ENCODE measurements around the gene ABR. TPM values are rescaled to one million over a fixed set of nuclear protein-coding genes. Genes with fewer than 3 reads are reported as not detected.

ABR gene
- total RNA-seq, 1 donor from 2014 or later, result 70.9 TPM

DNA sequence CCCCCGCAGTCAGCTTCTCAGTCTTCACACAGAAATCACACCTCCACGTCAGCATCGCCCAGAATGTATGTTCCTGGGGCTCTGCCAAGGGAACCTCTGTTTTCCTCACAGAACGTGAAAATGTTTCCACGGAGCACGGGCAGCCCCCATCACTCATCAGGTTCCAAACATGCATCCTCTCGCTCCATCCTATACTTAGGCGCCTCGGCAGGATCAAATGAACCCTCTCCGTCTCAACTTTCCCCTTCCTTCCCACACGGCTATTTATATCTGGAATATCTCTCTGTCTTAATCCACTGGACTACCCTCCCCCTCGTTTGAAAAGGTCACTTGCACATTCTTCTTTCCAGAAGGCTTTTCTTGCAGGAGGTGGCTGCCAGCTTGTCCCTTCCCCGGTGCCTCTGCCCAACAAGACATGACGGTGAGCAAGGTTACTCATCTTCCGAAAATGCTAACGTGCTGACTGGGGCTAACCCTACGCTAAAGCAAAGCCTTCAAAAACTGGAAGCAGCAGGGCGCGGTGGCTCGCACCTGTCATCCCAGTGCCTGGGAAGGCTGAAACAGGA lies 221.8 kb downstream of the ABR start:
- no peak for FAIRE-seq
- no peak overlapping the region for H3K27ac ChIP-seq (ENCODE audit: low read depth, low read length)
- TF ChIP-seq EZH2 (IDR thresholded peaks at IDR 0.05; ENCODE audit: insufficient read depth, low read length), result no peak
- TF ChIP-seq, protein P1, sequence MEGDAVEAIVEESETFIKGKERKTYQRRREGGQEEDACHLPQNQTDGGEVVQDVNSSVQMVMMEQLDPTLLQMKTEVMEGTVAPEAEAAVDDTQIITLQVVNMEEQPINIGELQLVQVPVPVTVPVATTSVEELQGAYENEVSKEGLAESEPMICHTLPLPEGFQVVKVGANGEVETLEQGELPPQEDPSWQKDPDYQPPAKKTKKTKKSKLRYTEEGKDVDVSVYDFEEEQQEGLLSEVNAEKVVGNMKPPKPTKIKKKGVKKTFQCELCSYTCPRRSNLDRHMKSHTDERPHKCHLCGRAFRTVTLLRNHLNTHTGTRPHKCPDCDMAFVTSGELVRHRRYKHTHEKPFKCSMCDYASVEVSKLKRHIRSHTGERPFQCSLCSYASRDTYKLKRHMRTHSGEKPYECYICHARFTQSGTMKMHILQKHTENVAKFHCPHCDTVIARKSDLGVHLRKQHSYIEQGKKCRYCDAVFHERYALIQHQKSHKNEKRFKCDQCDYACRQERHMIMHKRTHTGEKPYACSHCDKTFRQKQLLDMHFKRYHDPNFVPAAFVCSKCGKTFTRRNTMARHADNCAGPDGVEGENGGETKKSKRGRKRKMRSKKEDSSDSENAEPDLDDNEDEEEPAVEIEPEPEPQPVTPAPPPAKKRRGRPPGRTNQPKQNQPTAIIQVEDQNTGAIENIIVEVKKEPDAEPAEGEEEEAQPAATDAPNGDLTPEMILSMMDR (IDR thresholded peaks at IDR 0.05; ENCODE audit: insufficient read depth, low read depth, low read length), result no peak
- H3K36me3 Mint-ChIP-seq (ENCODE audit: low read depth, unreplicated experiment), result peaks cover 22% of the 10 kb centered on the region
- no peak overlapping the region for H3K4me3 ChIP-seq (ENCODE audit: insufficient read depth, low read depth, low read length)
- H3K27me3 ChIP-seq (ENCODE audit: insufficient read depth, low read length), result peaks cover 3% of the 10 kb centered on the region
- no peaks in the 10 kb centered on the region for H3K9me3 Mint-ChIP-seq (ENCODE audit: unreplicated experiment)
- peak overlapping the region; percentile 29 for H3K4me2 ChIP-seq (ENCODE audit: low read length)
- H3K9me3 ChIP-seq (ENCODE audit: insufficient read depth, low read depth, low read length), result no peaks in the 10 kb centered on the region
- H4K20me1 ChIP-seq (ENCODE audit: insufficient read depth, low read length), result peaks cover 54% of the 10 kb centered on the region
- peak overlapping the region; percentile 18 for H3K4me3 Mint-ChIP-seq (ENCODE audit: unreplicated experiment)
- peak overlapping the region; percentile 66 for H3K27ac Mint-ChIP-seq (ENCODE audit: unreplicated experiment)
- no peak overlapping the region for H2AFZ ChIP-seq (ENCODE audit: low read depth, low read length)
- H3K79me2 ChIP-seq (ENCODE audit: insufficient read depth, low read length), result peaks cover 62% of the 10 kb centered on the region
- H3K27me3 Mint-ChIP-seq (ENCODE audit: low read depth, unreplicated experiment), result no peaks in the 10 kb centered on the region
- peaks cover 27% of the 10 kb centered on the region for H3K4me1 ChIP-seq (ENCODE audit: insufficient read depth, low read length)
- no peak overlapping the region for H3K9ac ChIP-seq (ENCODE audit: low read length)
- peaks cover 44% of the 10 kb centered on the region for H3K4me1 Mint-ChIP-seq (ENCODE audit: low read depth, unreplicated experiment)
- H3K36me3 ChIP-seq (ENCODE audit: insufficient read depth, low read length), result no peaks in the 10 kb centered on the region
- no peak for DNase-seq (ENCODE audit: low read depth)

DNA sequence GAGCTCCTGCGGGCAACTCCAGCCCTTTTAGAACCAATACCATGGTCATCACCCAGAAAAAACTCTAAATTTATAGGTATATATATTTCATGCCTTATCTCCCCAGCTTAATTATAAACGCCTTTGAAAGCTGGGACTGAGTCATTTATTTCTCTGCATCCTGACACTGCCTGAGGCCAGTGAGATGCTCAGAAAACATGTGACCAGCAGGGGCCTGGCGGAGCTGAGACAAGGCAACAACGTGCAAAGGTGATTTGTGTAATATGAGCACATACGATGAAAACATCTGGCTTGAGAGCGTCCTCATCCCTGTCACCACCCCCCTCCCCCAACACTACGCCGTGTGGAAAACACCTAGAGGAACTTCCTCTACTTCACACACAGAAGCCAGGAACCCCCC lies 222.9 kb downstream of the ABR start:
- no peaks in the 10 kb centered on the region for H3K36me3 ChIP-seq (ENCODE audit: insufficient read depth, low read length)
- Mint-ChIP-seq H3K9me3 (ENCODE audit: unreplicated experiment) (no peaks in the 10 kb centered on the region), H3K36me3 (ENCODE audit: low read depth, unreplicated experiment) (peaks cover 22% of the 10 kb centered on the region), H3K4me1 (ENCODE audit: low read depth, unreplicated experiment) (peaks cover 37% of the 10 kb centered on the region), H3K27me3 (ENCODE audit: low read depth, unreplicated experiment) (no peaks in the 10 kb centered on the region), H3K27ac (ENCODE audit: unreplicated experiment) (no peak overlapping the region), H3K4me3 (ENCODE audit: unreplicated experiment) (peak overlapping the region; percentile 73)
- no peak overlapping the region for H3K27ac ChIP-seq (ENCODE audit: low read depth, low read length)
- H3K9ac ChIP-seq (ENCODE audit: low read length), result no peak overlapping the region
- peaks cover 56% of the 10 kb centered on the region for H3K79me2 ChIP-seq (ENCODE audit: insufficient read depth, low read length)
- H3K4me3 ChIP-seq (ENCODE audit: insufficient read depth, low read depth, low read length), result no peak overlapping the region
- H2AFZ ChIP-seq (ENCODE audit: low read depth, low read length), result no peak overlapping the region
- H3K9me3 ChIP-seq (ENCODE audit: insufficient read depth, low read depth, low read length), result no peaks in the 10 kb centered on the region
- no peak overlapping the region for H3K4me2 ChIP-seq (ENCODE audit: low read length)
- H3K4me1 ChIP-seq (ENCODE audit: insufficient read depth, low read length), result peaks cover 29% of the 10 kb centered on the region
- DNase-seq (ENCODE audit: low read depth) (no peak), FAIRE-seq (no peak)
- no peak for TF ChIP-seq EZH2 (IDR thresholded peaks at IDR 0.05; ENCODE audit: insufficient read depth, low read length)
- TF ChIP-seq, protein P1 (IDR thresholded peaks at IDR 0.05; ENCODE audit: insufficient read depth, low read depth, low read length), result no peak
- peaks cover 46% of the 10 kb centered on the region for H4K20me1 ChIP-seq (ENCODE audit: insufficient read depth, low read length)
- no peaks in the 10 kb centered on the region for H3K27me3 ChIP-seq (ENCODE audit: insufficient read depth, low read length)

DNA sequence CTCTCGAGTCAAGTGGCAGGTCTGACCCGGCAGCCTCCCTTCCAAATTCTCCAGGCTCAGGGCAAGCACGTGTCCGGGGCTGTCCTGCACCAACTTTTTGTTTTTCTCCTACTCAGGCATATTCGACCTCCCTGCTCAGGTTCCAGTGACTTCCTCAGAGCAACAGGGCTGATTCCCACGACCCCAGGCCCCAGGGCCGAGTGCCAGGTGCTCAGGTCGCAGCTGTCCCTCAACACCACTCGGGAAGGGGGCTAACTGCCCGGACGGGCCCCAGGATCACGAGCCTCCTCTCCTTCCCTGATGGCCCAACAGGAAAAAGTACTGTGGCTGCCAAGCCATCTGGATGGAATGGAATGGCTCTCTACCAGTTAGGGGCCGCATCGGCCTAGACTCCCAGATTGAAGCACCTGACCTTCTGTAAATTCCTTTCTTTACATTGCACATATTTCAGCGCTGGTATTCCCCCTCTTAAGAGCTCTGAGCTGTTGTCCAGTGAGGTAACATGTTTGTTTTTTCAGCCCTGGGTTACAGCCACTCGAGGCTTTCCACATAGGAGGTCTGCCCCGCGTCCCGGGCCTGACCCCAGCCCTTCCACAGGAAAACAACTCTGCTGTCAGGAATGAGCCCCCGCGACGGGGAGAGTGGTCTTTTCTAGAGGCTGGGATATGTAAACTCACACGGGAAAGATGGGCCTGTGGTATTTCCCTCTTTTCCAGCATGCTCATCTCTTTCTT lies 225.2 kb downstream of the ABR start:
- H3K9me3 Mint-ChIP-seq (ENCODE audit: unreplicated experiment), result no peaks in the 10 kb centered on the region
- H3K27me3 ChIP-seq (ENCODE audit: insufficient read depth, low read length), result no peaks in the 10 kb centered on the region
- peak overlapping the region; percentile 91 for H3K27ac Mint-ChIP-seq (ENCODE audit: unreplicated experiment)
- no peaks in the 10 kb centered on the region for H3K9me3 ChIP-seq (ENCODE audit: insufficient read depth, low read depth, low read length)
- DNase-seq (ENCODE audit: low read depth) (peak; percentile 91), FAIRE-seq (no peak)
- peak overlapping the region; percentile 87 for H3K27ac ChIP-seq (ENCODE audit: low read depth, low read length)
- TF ChIP-seq EZH2 (IDR thresholded peaks at IDR 0.05; ENCODE audit: insufficient read depth, low read length), result no peak
- TF ChIP-seq, protein P1 (IDR thresholded peaks at IDR 0.05; ENCODE audit: insufficient read depth, low read depth, low read length), result no peak
- H3K27me3 Mint-ChIP-seq (ENCODE audit: low read depth, unreplicated experiment), result no peaks in the 10 kb centered on the region
- peak overlapping the region; percentile 58 for H3K4me3 Mint-ChIP-seq (ENCODE audit: unreplicated experiment)
- peaks cover 22% of the 10 kb centered on the region for H3K36me3 Mint-ChIP-seq (ENCODE audit: low read depth, unreplicated experiment)
- H4K20me1 ChIP-seq (ENCODE audit: insufficient read depth, low read length), result peaks cover 29% of the 10 kb centered on the region
- peaks cover 50% of the 10 kb centered on the region for H3K4me1 ChIP-seq (ENCODE audit: insufficient read depth, low read length)
- peak overlapping the region; percentile 61 for H3K9ac ChIP-seq (ENCODE audit: low read length)
- no peak overlapping the region for H3K4me3 ChIP-seq (ENCODE audit: insufficient read depth, low read depth, low read length)
- H2AFZ ChIP-seq (ENCODE audit: low read depth, low read length), result no peak overlapping the region
- H3K4me1 Mint-ChIP-seq (ENCODE audit: low read depth, unreplicated experiment), result peaks cover 47% of the 10 kb centered on the region
- no peaks in the 10 kb centered on the region for H3K36me3 ChIP-seq (ENCODE audit: insufficient read depth, low read length)
- H3K79me2 ChIP-seq (ENCODE audit: insufficient read depth, low read length), result peaks cover 50% of the 10 kb centered on the region
- H3K4me2 ChIP-seq (ENCODE audit: low read length), result peak overlapping the region; percentile 14

Data from astrocyte (in vitro differentiated cells and primary cell).